K562 (cell line): ENCODE data around the gene JUNB. TPM values are rescaled to one million over a fixed set of nuclear protein-coding genes. Genes with fewer than 3 reads are reported as not detected.
A peak's percentile ranks its signal among the peaks of the same experiment; 100 is the strongest.

Source experiments
- ATAC-seq: fragments of 200-7000 bp; cut with Tn5 transposase; 3 replicates; pipeline ENCODE4 v1.9.1; 2020; ENCODE audit warnings: moderate library complexity
- BruUV-seq: library from RNA; stranded (reverse); fragments of 400-500 nt; replicated peaks from 2 replicates; lab custom pipeline; 2021; lab: Mats Ljungman, UMichigan
- CTCF ChIA-PET: fragments of 300-600 bp; formaldehyde crosslinking; extraction: SDS; loops from one replicate; lab custom pipeline; 2021; ENCODE audit warnings: low intra/inter-chr PET ratio; lab: Yijun Ruan, JAX
- POLR2A ChIA-PET: fragments of 300-600, 350-650 bp; sonication (Branson Sonifier 250); formaldehyde crosslinking; extraction: SDS; loops from one replicate; lab custom pipeline; 2021; ENCODE audit warnings: antibody characterized with exemption, inconsistent platforms; lab: Yijun Ruan, JAX
- DNase-seq, 4 experiments: peaks; one replicate each; pipeline versions ENCODE4 v3.0.0 to v3.0.0-alpha.2; 2011 to 2018; ENCODE audit warnings: low spot score in 3 of 4, mixed read lengths in 3 of 4; ENCODE audit errors: extremely low read depth in 1 of 4
- FAIRE-seq: peaks from 2 replicates; lab custom pipeline; 2011; peaks lifted over from hg19 to GRCh38; lab: Jason Lieb, UNC
- H2AFZ ChIP-seq: 2 replicates; pipeline ENCODE4 v1.6.0; 2011; ENCODE audit warnings: low read depth, low read length, control low read depth, inconsistent platforms
- H3K27ac ChIP-seq: fragments of 200-600 bp; 3 replicates; pipeline ENCODE4 v1.8.0; 2011; ENCODE audit warnings: low read depth, mild to moderate bottlenecking, control low read depth, inconsistent platforms, low read length, moderate library complexity, mixed read lengths; ENCODE audit errors: extremely low read depth
- H3K27me3 ChIP-seq, 2 experiments: fragments of 300-600 bp in 1 of 2; 2 replicates in 1 of 2; 3 replicates in 1 of 2; pipeline versions ENCODE4 v1.6.0 to v1.8.0; 2011; ENCODE audit warnings: inconsistent platforms in 2 of 2, low read length in 2 of 2, mild to moderate bottlenecking in 1 of 2, mixed read lengths in 1 of 2, moderate library complexity in 1 of 2; ENCODE audit not compliant: control insufficient read depth in 2 of 2, insufficient read depth in 2 of 2
- H3K36me3 ChIP-seq: fragments of 300-600 bp; 3 replicates; pipeline ENCODE4 v1.8.0; 2011; ENCODE audit warnings: mild to moderate bottlenecking, low read length, inconsistent platforms; ENCODE audit not compliant: control insufficient read depth, insufficient read depth
- H3K4me1 ChIP-seq, 2 experiments: fragments of 200-600 bp in 1 of 2; replicated peaks in 1 of 2; 2 replicates in 1 of 2; 3 replicates in 1 of 2; pipeline versions ENCODE4 v1.5.1 to v1.8.0; 2011; ENCODE audit warnings: inconsistent platforms in 2 of 2, low read length in 2 of 2, mild to moderate bottlenecking in 1 of 2, mixed read lengths in 1 of 2, moderate library complexity in 1 of 2; ENCODE audit not compliant: control insufficient read depth in 2 of 2, insufficient read depth in 2 of 2
- H3K4me2 ChIP-seq: 2 replicates; pipeline ENCODE4 v1.6.1; 2011; ENCODE audit warnings: low read length, control low read depth, inconsistent platforms, mixed read lengths; ENCODE audit not compliant: insufficient read depth
- H3K4me3 ChIP-seq: fragments of 200-600 bp; sonication (generic), shearing (Covaris generic); 2 replicates; pipeline ENCODE4 v1.5.1; 2016; ENCODE audit warnings: control low read depth, inconsistent platforms
- H3K79me2 ChIP-seq: fragments of 200-600 bp; 3 replicates; pipeline ENCODE4 v1.8.0; 2011; ENCODE audit warnings: low read length, inconsistent platforms; ENCODE audit not compliant: control insufficient read depth, insufficient read depth
- H3K9ac ChIP-seq, 2 experiments: 2 replicates each; pipeline versions ENCODE4 v1.6.0 to v1.6.1; 2011; ENCODE audit warnings: low read depth in 2 of 2, low read length in 2 of 2, control low read depth in 1 of 2, inconsistent platforms in 1 of 2, mild to moderate bottlenecking in 1 of 2, mixed read lengths in 1 of 2; ENCODE audit not compliant: insufficient read depth in 1 of 2
- H3K9me1 ChIP-seq: one replicate; pipeline ENCODE4 v1.6.0; 2011; ENCODE audit warnings: inconsistent platforms, mild to moderate bottlenecking, low read length, moderate library complexity; ENCODE audit not compliant: control insufficient read depth, insufficient read depth
- H3K9me3 ChIP-seq: replicated peaks from 2 replicates; pipeline ENCODE4 v1.5.1; 2011; ENCODE audit warnings: low read depth, low read length, inconsistent platforms; ENCODE audit not compliant: control insufficient read depth, insufficient read depth
- H4K20me1 ChIP-seq: replicated peaks from 2 replicates; pipeline ENCODE4 v1.6.1; 2011; ENCODE audit warnings: low read length, inconsistent platforms, mixed read lengths; ENCODE audit not compliant: control insufficient read depth, insufficient read depth
- FOXK1 ChIP-seq: sonication (generic); formaldehyde crosslinking; IDR thresholded peaks from 2 replicates; pipeline ENCODE4 v1.8.0; 2022; ENCODE audit warnings: missing genetic modification reagents, mild to moderate bottlenecking, borderline replicate concordance
- HMGXB4 ChIP-seq: sonication (generic); formaldehyde crosslinking; IDR thresholded peaks from 2 replicates; pipeline ENCODE4 v1.8.1; 2023; ENCODE audit warnings: mild to moderate bottlenecking, missing genetic modification reagents
- MAFG ChIP-seq: fragments of 450-650 bp; conservative IDR thresholded peaks from 2 replicates; pipeline ENCODE4 v1.6.1; 2016; ENCODE audit warnings: missing genetic modification characterization, missing compliant biosample characterization
- RBBP5 ChIP-seq: fragments of 200-600 bp; sonication (generic); IDR thresholded peaks from 2 replicates; pipeline ENCODE4 v1.6.1; 2012; ENCODE audit warnings: borderline replicate concordance, mild to moderate bottlenecking, low read length, control low read depth, inconsistent platforms; ENCODE audit not compliant: insufficient read depth, poor library complexity, severe bottlenecking
- RBM25 ChIP-seq: fragments of 200-400 bp; formaldehyde crosslinking; IDR thresholded peaks from 2 replicates; pipeline ENCODE4 v1.6.1; 2018; ENCODE audit warnings: low read length, low read depth, moderate library complexity; ENCODE audit not compliant: severe bottlenecking
- TARDBP ChIP-seq: fragments of 450-650 bp; IDR thresholded peaks from 2 replicates; pipeline ENCODE4 v1.6.1; 2016
- TCF7L2 ChIP-seq: fragments of 150-350 bp; IDR thresholded peaks from 2 replicates; pipeline ENCODE4 v1.6.1; 2016; ENCODE audit warnings: low read depth, mild to moderate bottlenecking, low read length, moderate library complexity
- TRIM24 ChIP-seq, 2 experiments: fragments of 450-650 bp; IDR thresholded peaks; 2 replicates each; pipeline ENCODE4 v1.6.1; 2016
- ZNF75A ChIP-seq: fragments of 450-650 bp; formaldehyde crosslinking; IDR thresholded peaks from 2 replicates; pipeline ENCODE4 v1.4.0; 2020; ENCODE audit warnings: mild to moderate bottlenecking
- ZSCAN32 ChIP-seq: fragments of 450-650 bp; formaldehyde crosslinking; IDR thresholded peaks from 2 replicates; pipeline ENCODE4 v1.4.0; 2020; ENCODE audit warnings: mild to moderate bottlenecking, moderate library complexity
- WGBS: fragments of 100-300 bp; shearing (Covaris generic); methylation state at CpG from one replicate; pipeline ENCODE4 v1.1.6; 2016; ENCODE audit warnings: low coverage, mixed read lengths; ENCODE audit not compliant: insufficient coverage; ENCODE audit errors: missing lambda C conversion rate; 5-methylcytosine and 5-hydroxymethylcytosine counted together
- in situ Hi-C: fragments of 300-500 bp; cut with MboI; formaldehyde crosslinking; loops from 4 replicates; pipeline ENCODE4 v1.15.0; 2018; ENCODE audit warnings: inconsistent platforms, mixed read lengths
- intact Hi-C: fragments of 100-400 bp; cut with micrococcal nuclease; formaldehyde crosslinking; loops from 2 replicates; pipeline ENCODE4 v1.14.2; 2022
- polyA plus RNA-seq, 8 experiments: library from polyadenylated mRNA; depleted of rRNA in 4 of 8; stranded (reverse) in 5 of 8; unstranded in 3 of 8; fragments of >200 nt; fragmentation: Nextera tagmentation in 2 of 8; fragmentation: Illumina TruSeq in 1 of 8; extraction: Ambion mirVana in 2 of 8; extraction: Trizol in 1 of 8; gene quantifications; 2 replicates each; pipeline versions ENCODE4 v1.2.1 to v1.2.3, GENCODE V29; 2011 to 2014; ENCODE audit warnings: inconsistent platforms in 1 of 8, missing spikeins in 1 of 8
- total RNA-seq, 7 experiments: library from RNA; depleted of rRNA in 6 of 7; stranded (reverse); fragments of >200 nt in 6 of 7; fragmentation: Illumina TruSeq in 2 of 7; extraction: Trizol in 2 of 7; gene quantifications; 2 replicates each; pipeline versions ENCODE4 v1.2.1 to v1.2.3, GENCODE V29; 2011 to 2021; ENCODE audit warnings: low replicate concordance in 1 of 7
- TF ChIP-seq, protein P1 (sequence below), 2 experiments: fragments of 450-650 bp; formaldehyde crosslinking in 1 of 2; IDR thresholded peaks; 2 replicates each; pipeline versions ENCODE4 v1.4.0 to v1.6.1; 2014 to 2020; ENCODE audit warnings: mild to moderate bottlenecking in 2 of 2, borderline replicate concordance in 1 of 2, low read depth in 1 of 2

The JUNB gene
- total and polyA plus RNA-seq, 9 of the 15 experiments (the other 6 are each of a cell fraction or from before 2014, with no cell fraction given): 0.23 to 88.1 (median 13.1) TPM

GRCh38 chr19:12789904-12790619 lies 1.2 kb upstream of the JUNB start:
- H3K4me1 ChIP-seq: peaks cover 46 to 82% of the 10 kb centered on the region in 2 experiments
- H3K9ac ChIP-seq: peak overlapping the region; percentile 60 to 87
- H4K20me1 ChIP-seq: peaks cover 13% of the 10 kb centered on the region; the same call in 1 of the 2 replicates
- POLR2A ChIA-PET: interaction anchor here (0.7 to 3.5 kb wide), 7 partner anchors 8 to 179 kb away, joined by 3 to 39 read pairs (median 4); partner anchors contain the start of genes BEST2, GCDH, ZNF490 and ZNF791
- peak overlapping the region; percentile 96 for H3K4me2 ChIP-seq
- CTCF ChIA-PET: no interaction called here
- no peaks in the 10 kb centered on the region for H3K9me1 ChIP-seq
- H3K36me3 ChIP-seq: no peaks in the 10 kb centered on the region
- no TSS peak for BruUV-seq
- H3K27ac ChIP-seq: peak overlapping the region; percentile 89
- peak overlapping the region; percentile 58 for H2AFZ ChIP-seq
- ATAC-seq (peak; percentile 70), DNase-seq (peak; percentile 88 to 97 (median 92)), FAIRE-seq (peak; percentile 42)
- no peaks in the 10 kb centered on the region for H3K27me3 ChIP-seq
- H3K79me2 ChIP-seq: peaks cover 36% of the 10 kb centered on the region
- 1% methylated on average over 48 of the region's 56 CpGs for WGBS
- H3K4me3 ChIP-seq: peak overlapping the region; percentile 83
- in situ Hi-C loops (no loop called here), intact Hi-C loops (loop anchor here (10.0 kb wide), 1 partner anchor 225 kb away; no protein-coding TSS in a partner anchor)
- H3K9me3 ChIP-seq: no peaks in the 10 kb centered on the region
- 0 out of 2 replicates have a peak, but pooled peaks have one; percentile 24 for TF ChIP-seq TARDBP
- TF ChIP-seq TRIM24 (IDR thresholded peaks at IDR 0.05): peak in 1 of 2 experiments; percentile 76; a peak in 2 of 4 replicates
- TF ChIP-seq ZSCAN32 (CRISPR knock-in tag): peak; percentile 19; the same call in 1 of the 2 replicates
- TF ChIP-seq, protein P1, sequence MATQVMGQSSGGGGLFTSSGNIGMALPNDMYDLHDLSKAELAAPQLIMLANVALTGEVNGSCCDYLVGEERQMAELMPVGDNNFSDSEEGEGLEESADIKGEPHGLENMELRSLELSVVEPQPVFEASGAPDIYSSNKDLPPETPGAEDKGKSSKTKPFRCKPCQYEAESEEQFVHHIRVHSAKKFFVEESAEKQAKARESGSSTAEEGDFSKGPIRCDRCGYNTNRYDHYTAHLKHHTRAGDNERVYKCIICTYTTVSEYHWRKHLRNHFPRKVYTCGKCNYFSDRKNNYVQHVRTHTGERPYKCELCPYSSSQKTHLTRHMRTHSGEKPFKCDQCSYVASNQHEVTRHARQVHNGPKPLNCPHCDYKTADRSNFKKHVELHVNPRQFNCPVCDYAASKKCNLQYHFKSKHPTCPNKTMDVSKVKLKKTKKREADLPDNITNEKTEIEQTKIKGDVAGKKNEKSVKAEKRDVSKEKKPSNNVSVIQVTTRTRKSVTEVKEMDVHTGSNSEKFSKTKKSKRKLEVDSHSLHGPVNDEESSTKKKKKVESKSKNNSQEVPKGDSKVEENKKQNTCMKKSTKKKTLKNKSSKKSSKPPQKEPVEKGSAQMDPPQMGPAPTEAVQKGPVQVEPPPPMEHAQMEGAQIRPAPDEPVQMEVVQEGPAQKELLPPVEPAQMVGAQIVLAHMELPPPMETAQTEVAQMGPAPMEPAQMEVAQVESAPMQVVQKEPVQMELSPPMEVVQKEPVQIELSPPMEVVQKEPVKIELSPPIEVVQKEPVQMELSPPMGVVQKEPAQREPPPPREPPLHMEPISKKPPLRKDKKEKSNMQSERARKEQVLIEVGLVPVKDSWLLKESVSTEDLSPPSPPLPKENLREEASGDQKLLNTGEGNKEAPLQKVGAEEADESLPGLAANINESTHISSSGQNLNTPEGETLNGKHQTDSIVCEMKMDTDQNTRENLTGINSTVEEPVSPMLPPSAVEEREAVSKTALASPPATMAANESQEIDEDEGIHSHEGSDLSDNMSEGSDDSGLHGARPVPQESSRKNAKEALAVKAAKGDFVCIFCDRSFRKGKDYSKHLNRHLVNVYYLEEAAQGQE (IDR thresholded peaks at IDR 0.05; ENCODE audit: borderline replicate concordance): no peak
- TF ChIP-seq, protein P1 (CRISPR knock-in tag; IDR thresholded peaks at IDR 0.05; ENCODE audit: low read depth): no peak
- TF ChIP-seq HMGXB4 (CRISPR knock-in tag): no peak
- TF ChIP-seq TCF7L2: peak; percentile 96
- peak; percentile 73 for TF ChIP-seq RBM25
- TF ChIP-seq RBBP5: peak; percentile 55
- TF ChIP-seq ZNF75A: no peak
- no peak for TF ChIP-seq FOXK1
- no peak for TF ChIP-seq MAFG (tag)
